HEK293T (cell line): ENCODE results near the gene FASTKD2.

Source experiments
- FOXK2 ChIP-seq: fragments of 450-650 bp; IDR thresholded peaks from 2 replicates; pipeline ENCODE4 v1.6.1; 2016; ENCODE audit warnings: mild to moderate bottlenecking
- NFRKB ChIP-seq: fragments of 450-650 bp; IDR thresholded peaks from 2 replicates; pipeline ENCODE4 v1.6.1; 2016; ENCODE audit warnings: mild to moderate bottlenecking, moderate library complexity
- SP1 ChIP-seq: fragments of 450-650 bp; IDR thresholded peaks from 2 replicates; pipeline ENCODE4 v1.6.1; 2017
- SUZ12 ChIP-seq: fragments of 450-650 bp; IDR thresholded peaks from 2 replicates; pipeline ENCODE4 v1.6.1; 2016; ENCODE audit warnings: mild to moderate bottlenecking

DNA sequence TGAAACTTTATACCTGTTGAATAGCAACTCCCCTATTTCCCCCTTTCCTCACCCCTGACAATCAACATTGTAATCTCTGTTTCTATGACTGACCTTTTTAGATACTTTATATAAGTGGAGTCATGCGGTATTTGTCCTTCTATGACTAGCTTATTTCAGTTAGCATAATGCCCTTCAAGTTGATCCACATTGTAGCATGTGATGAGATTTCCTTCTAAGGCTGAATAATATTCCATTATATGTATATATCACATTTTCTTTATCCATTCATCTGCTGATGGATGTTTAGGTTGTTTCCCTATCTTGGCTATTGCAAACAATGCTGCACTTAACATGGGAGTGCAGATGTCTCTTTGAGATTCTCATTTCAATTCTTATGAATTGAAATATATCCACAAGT is 9.5 kb downstream of the FASTKD2 start:
- TF ChIP-seq NFRKB: no peak
- TF ChIP-seq SP1: no peak
- TF ChIP-seq SUZ12: no peak
- no peak for TF ChIP-seq FOXK2
